ENCODE measurements around the gene TESK2. TPM values are rescaled to one million over a fixed set of nuclear protein-coding genes. Genes with fewer than 3 reads are reported as not detected.

The TESK2 gene
- total and polyA plus RNA-seq, 2 donors from 2014 or later = 1.6 to 2.7 TPM

DNA sequence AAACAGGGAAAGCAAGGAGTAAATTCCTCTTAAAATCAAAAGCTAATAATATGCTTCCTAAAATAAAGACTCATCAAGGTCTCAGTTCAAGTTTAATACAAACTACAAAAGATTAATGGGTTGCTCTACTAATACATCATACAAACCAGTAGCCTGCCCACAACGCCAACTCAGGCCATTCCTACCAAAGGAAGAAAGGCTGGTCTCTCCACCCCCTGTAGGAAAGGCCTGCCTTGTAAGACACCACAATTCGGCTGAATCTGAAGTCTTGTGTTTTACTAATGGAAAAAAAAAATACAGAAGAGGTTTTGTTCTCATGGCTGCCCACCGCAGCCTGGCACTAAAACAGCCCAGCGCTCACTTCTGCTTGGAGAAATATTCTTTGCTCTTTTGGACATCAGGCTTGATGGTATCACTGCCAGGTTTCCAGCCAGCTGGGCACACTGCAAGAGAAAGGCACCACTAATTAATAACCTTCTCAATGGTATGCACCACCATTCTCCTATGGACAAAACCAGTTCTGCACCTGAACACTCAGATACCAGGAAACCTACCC is 20.1 kb upstream of the TESK2 start:
- no peaks in the 10 kb centered on the region for H3K27me3 ChIP-seq (ENCODE audit: control insufficient read depth, insufficient read depth, low read length)
- TF ChIP-seq, protein P1, sequence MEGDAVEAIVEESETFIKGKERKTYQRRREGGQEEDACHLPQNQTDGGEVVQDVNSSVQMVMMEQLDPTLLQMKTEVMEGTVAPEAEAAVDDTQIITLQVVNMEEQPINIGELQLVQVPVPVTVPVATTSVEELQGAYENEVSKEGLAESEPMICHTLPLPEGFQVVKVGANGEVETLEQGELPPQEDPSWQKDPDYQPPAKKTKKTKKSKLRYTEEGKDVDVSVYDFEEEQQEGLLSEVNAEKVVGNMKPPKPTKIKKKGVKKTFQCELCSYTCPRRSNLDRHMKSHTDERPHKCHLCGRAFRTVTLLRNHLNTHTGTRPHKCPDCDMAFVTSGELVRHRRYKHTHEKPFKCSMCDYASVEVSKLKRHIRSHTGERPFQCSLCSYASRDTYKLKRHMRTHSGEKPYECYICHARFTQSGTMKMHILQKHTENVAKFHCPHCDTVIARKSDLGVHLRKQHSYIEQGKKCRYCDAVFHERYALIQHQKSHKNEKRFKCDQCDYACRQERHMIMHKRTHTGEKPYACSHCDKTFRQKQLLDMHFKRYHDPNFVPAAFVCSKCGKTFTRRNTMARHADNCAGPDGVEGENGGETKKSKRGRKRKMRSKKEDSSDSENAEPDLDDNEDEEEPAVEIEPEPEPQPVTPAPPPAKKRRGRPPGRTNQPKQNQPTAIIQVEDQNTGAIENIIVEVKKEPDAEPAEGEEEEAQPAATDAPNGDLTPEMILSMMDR (IDR thresholded peaks at IDR 0.05; ENCODE audit: borderline replicate concordance, extremely low read depth, insufficient read depth) = no peak
- intact Hi-C loops (cut with DNase I) = loop anchor here (10.0 kb wide), 1 partner anchor 54 kb away; no protein-coding TSS in a partner anchor
- no peak overlapping the region for H3K4me3 ChIP-seq (ENCODE audit: low read length in 3 of 3)
- no peak overlapping the region for H3K9ac ChIP-seq (ENCODE audit: low read length in 3 of 3)
- no peak for DNase-seq
- H3K4me1 ChIP-seq (ENCODE audit: control insufficient read depth in 2 of 3, insufficient read depth in 2 of 3, low read depth in 1 of 3, low read length in 3 of 3) = peaks cover 0 to 6% (median 0%) of the 10 kb centered on the region in 3 donors
- no peak for FAIRE-seq
- H3K9me3 ChIP-seq (ENCODE audit: control insufficient read depth in 2 of 3, insufficient read depth in 1 of 3, low read length in 3 of 3) = no peaks in the 10 kb centered on the region
- H3K36me3 ChIP-seq (ENCODE audit: control insufficient read depth in 2 of 3, insufficient read depth in 3 of 3, low read length in 3 of 3) = peaks cover 5 to 54% (median 46%) of the 10 kb centered on the region in 3 donors
- H3K27ac ChIP-seq (ENCODE audit: low read depth in 2 of 2, low read length in 2 of 2) = no peak overlapping the region

DNA sequence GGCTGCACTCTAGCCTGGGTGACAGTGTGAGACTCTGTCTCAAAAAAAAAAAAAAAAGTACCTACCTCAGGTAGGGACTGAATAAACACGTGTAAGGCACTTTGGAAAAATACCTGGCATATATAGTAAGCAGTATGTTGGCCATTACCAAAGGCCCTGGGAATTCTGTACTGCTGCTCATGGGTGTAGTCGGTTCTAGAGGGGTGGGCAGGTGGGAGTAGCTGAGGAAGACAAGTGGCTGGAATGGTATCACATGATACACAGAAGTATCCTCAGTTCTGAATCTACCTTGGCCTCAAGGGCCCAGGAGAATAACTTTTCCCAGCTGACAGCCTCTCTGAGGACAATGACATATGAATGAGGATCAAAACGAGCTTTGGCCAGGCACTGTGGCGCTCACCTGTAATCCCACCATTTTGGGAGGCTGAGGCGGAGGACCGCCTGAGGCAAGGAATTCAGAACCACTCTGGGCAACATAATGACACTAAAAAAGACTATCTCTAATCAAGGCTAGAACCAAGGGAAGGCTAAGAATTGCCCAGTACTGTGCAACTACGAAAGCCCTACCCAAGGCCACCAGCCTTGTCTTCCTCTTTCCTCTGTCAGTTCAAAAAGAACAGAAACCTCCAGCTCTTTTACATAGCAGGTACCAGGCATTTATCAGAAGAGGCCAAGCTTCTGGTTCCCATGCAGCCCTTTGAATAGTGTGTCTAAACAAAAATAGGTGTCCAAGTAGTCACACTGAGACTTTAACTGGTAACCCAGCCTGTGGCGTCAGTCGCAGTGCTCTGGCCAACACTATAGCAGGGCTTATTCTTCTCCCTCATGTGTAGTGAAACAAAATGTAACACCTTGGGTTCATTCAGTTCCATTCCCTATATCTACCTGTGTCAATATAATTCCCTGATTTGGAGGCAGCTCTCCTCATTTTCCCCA is 19.3 kb upstream of the TESK2 start:
- Histone ChIP-seq H3K4me1 (ENCODE audit: control insufficient read depth in 2 of 3, insufficient read depth in 2 of 3, low read depth in 1 of 3, low read length in 3 of 3) (peaks cover 0 to 5% (median 0%) of the 10 kb centered on the region in 3 donors), H3K9ac (ENCODE audit: low read length in 3 of 3) (no peak overlapping the region), H3K27ac (ENCODE audit: low read depth in 2 of 2, low read length in 2 of 2) (no peak overlapping the region), H3K9me3 (ENCODE audit: control insufficient read depth in 2 of 3, insufficient read depth in 1 of 3, low read length in 3 of 3) (no peaks in the 10 kb centered on the region), H3K36me3 (ENCODE audit: control insufficient read depth in 2 of 3, insufficient read depth in 3 of 3, low read length in 3 of 3) (peaks cover 3 to 49% (median 40%) of the 10 kb centered on the region in 3 donors), H3K27me3 (ENCODE audit: control insufficient read depth, insufficient read depth, low read length) (no peaks in the 10 kb centered on the region), H3K4me3 (ENCODE audit: low read length in 3 of 3) (no peak overlapping the region)
- FAIRE-seq (no peak), DNase-seq (no peak)
- intact Hi-C loops (cut with DNase I) = loop anchor here (10.0 kb wide), 1 partner anchor 54 kb away; no protein-coding TSS in a partner anchor
- TF ChIP-seq, protein P1 (IDR thresholded peaks at IDR 0.05; ENCODE audit: borderline replicate concordance, extremely low read depth, insufficient read depth) = no peak

DNA sequence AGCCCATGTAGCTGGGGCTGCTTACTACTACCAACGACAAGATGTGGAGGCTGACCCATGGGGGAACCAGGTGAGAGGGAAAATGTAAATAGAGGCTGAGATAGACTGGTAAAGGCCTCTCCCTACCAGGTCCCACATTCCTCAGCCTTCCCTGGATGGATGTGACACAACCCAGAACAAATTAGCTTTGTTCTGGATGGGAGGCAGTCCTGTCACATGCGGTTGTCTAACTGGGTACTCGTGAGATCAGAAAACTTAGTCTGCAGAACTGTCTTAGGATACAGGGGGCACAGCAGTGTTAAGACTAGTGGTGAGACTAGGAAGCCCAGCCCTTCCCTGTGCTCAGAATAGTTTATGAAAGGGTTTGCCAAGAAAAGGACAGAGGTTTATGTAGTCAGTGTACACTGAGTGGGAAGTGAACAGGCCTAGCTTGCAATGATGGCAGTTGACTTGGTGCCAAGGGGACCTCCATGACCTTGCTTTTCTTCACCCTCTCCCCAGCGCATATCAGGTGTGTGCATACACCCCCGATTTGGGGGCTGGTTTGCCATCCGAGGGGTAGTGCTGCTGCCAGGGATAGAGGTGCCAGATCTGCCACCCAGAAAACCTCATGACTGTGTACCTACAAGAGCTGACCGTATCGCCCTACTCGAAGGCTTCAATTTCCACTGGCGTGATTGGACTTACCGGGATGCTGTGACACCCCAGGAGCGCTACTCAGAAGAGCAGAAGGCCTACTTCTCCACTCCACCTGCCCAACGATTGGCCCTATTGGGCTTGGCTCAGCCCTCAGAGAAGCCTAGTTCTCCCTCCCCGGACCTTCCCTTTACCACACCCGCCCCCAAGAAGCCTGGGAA is 17.6 kb upstream of the TESK2 start:
- no peak for FAIRE-seq
- no peaks in the 10 kb centered on the region for H3K27me3 ChIP-seq (ENCODE audit: control insufficient read depth, insufficient read depth, low read length)
- DNase-seq = no peak
- H3K9me3 ChIP-seq (ENCODE audit: control insufficient read depth in 2 of 3, insufficient read depth in 1 of 3, low read length in 3 of 3) = no peaks in the 10 kb centered on the region
- H3K36me3 ChIP-seq (ENCODE audit: control insufficient read depth in 2 of 3, insufficient read depth in 3 of 3, low read length in 3 of 3) = peaks cover 0 to 33% (median 29%) of the 10 kb centered on the region in 3 donors
- H3K9ac ChIP-seq (ENCODE audit: low read length in 3 of 3) = no peak overlapping the region
- intact Hi-C loops (cut with DNase I) = no loop called here
- H3K27ac ChIP-seq (ENCODE audit: low read depth in 2 of 2, low read length in 2 of 2) = no peak overlapping the region
- TF ChIP-seq, protein P1 (IDR thresholded peaks at IDR 0.05; ENCODE audit: borderline replicate concordance, extremely low read depth, insufficient read depth) = no peak
- peaks cover 0 to 2% (median 0%) of the 10 kb centered on the region in 3 donors for H3K4me1 ChIP-seq (ENCODE audit: control insufficient read depth in 2 of 3, insufficient read depth in 2 of 3, low read depth in 1 of 3, low read length in 3 of 3)
- no peak overlapping the region for H3K4me3 ChIP-seq (ENCODE audit: low read length in 3 of 3)
